Measurements from ENCODE around the gene SCD5. TPM values are rescaled to one million over a fixed set of nuclear protein-coding genes. Genes with fewer than 3 reads are reported as not detected.

Gene SCD5
- total and polyA plus RNA-seq, 2 of the 8 experiments (the other 6 are each of a cell fraction or from before 2014, with no cell fraction given) = 0.92 to 1.2 TPM

- Histone ChIP-seq H3K23me2 (ENCODE audit: low read depth, low read length) (no peaks in the 10 kb centered on the region), H3K18ac (ENCODE audit: extremely low read depth, low read length) (no peak overlapping the region), H3K4me3 (ENCODE audit: extremely low read depth in 1 of 4, insufficient read depth in 2 of 4, low read depth in 3 of 4, low read length in 4 of 4) (no peak overlapping the region), H3K23ac (ENCODE audit: insufficient read length) (no peak overlapping the region), H2BK12ac (ENCODE audit: low read depth, low read length) (no peak overlapping the region), H2BK120ac (replicated peaks; ENCODE audit: low read depth, low read length) (no peak overlapping the region), H3K56ac (replicated peaks; ENCODE audit: insufficient read length, low read depth, low read length) (no peak overlapping the region), H4K5ac (ENCODE audit: insufficient read length, low read depth, low read length) (no peak overlapping the region), H2BK15ac (ENCODE audit: low read length) (no peak overlapping the region), H2AK5ac (ENCODE audit: low read depth, low read length) (no peak overlapping the region), H3K27ac (ENCODE audit: low read depth, low read length) (no peak overlapping the region), H3K36me3 (ENCODE audit: control insufficient read depth in 2 of 4, insufficient read depth in 4 of 4, low read length in 3 of 4) (no peaks in the 10 kb centered on the region), H2AFZ (ENCODE audit: low read length) (no peak overlapping the region), H4K20me1 (replicated peaks in 1 of 2; ENCODE audit: control insufficient read depth in 1 of 2, insufficient read depth in 2 of 2, low read length in 2 of 2) (no peaks in the 10 kb centered on the region), H4K91ac (replicated peaks; ENCODE audit: insufficient read length, low read length) (no peak overlapping the region), H3K4ac (replicated peaks; ENCODE audit: insufficient read length, low read depth, low read length) (no peak overlapping the region), H4K8ac (ENCODE audit: extremely low read depth, insufficient read depth, low read length) (no peak overlapping the region), H3K4me2 (ENCODE audit: insufficient read depth in 1 of 2, low read depth in 2 of 2, low read length in 2 of 2) (peak overlapping the region; percentile 5 to 17; a peak in 1 of 4 replicates), H2BK5ac (ENCODE audit: low read depth, low read length) (no peak overlapping the region), H3K9me3 (ENCODE audit: insufficient read depth in 2 of 2, low read depth in 1 of 2, low read length in 1 of 2) (no peaks in the 10 kb centered on the region), H3K79me2 (ENCODE audit: control insufficient read depth in 1 of 2, insufficient read depth in 2 of 2, low read length in 2 of 2) (no peaks in the 10 kb centered on the region), H3K14ac (ENCODE audit: insufficient read length) (no peak overlapping the region), H2BK20ac (ENCODE audit: low read length) (peak overlapping the region; percentile 9; the same call in 1 of the 2 replicates), H3K4me1 (replicated peaks in 1 of 4; ENCODE audit: control insufficient read depth in 3 of 4, insufficient read depth in 4 of 4, low read length in 3 of 4) (peaks cover 4 to 28% (median 19%) of the 10 kb centered on the region in 4 experiments), H3K79me1 (ENCODE audit: low read depth, low read length) (no peaks in the 10 kb centered on the region), H3K27me3 (replicated peaks in 1 of 4; ENCODE audit: control insufficient read depth in 3 of 4, extremely low read depth in 1 of 4, insufficient read depth in 3 of 4, low read length in 3 of 4) (no peaks in the 10 kb centered on the region), H3K9ac (replicated peaks in 1 of 4; ENCODE audit: extremely low read depth in 1 of 4, low read depth in 3 of 4, low read length in 3 of 4) (no peak overlapping the region)
- TF ChIP-seq RFX5 (IDR thresholded peaks at IDR 0.05; ENCODE audit: borderline replicate concordance, low read depth, low read length) (no peak), ATF3 (IDR thresholded peaks at IDR 0.05; ENCODE audit: insufficient read depth, low read depth, low read length) (no peak), YY1 (IDR thresholded peaks at IDR 0.05; ENCODE audit: low read depth, low read length) (0 out of 2 replicates have a peak, but pooled peaks have one; percentile 18), BACH1 (IDR thresholded peaks at IDR 0.05; ENCODE audit: low read length) (no peak)
- FAIRE-seq (no peak), DNase-seq (ENCODE audit: low read depth in 1 of 2, low spot score in 2 of 2) (no peak)
- WGBS, 2 experiments (ENCODE audit: extremely low coverage in 1 of 2, insufficient coverage in 1 of 2, insufficient read length in 1 of 2, insufficient replicate concordance in 2 of 2, low coverage in 1 of 2, low lambda C conversion rate in 2 of 2, missing lambda C conversion rate in 1 of 2) = 63% methylated on average over 8 of the region's 8 CpGs; no CpG with 5 or more reads in 1 of the 2 experiments
- ChIA-PET POLR2A (ENCODE audit: partially characterized antibody) (interaction anchor here (0.9 to 1.5 kb wide), 3 partner anchors 58 to 157 kb away, joined by 3 read pairs; no protein-coding TSS in a partner anchor), CTCF (ENCODE audit: partially characterized antibody) (interaction anchor here (0.5 to 3.9 kb wide), 6 partner anchors 13 to 140 kb away, joined by 3 to 20 read pairs (median 4); no protein-coding TSS in a partner anchor)
Measured at GRCh38 chr4:82585690-82586435, 212.7 kb downstream of the SCD5 start.
